Posterior vena cava (tissue), 2 donors: ENCODE measurements around the gene RBM39. TPM values are rescaled to one million over a fixed set of nuclear protein-coding genes. Genes with fewer than 3 reads are reported as not detected.
"Not testable (repeated sequence)": the region's sequence is repeated elsewhere in the genome, so short reads cannot be mapped to it uniquely, and the experiment has no call there.

ENCODE experiments used
- DNase-seq: peaks from one replicate; pipeline ENCODE4 v3.0.0-alpha.2; 2020; ENCODE audit warnings: low spot score
- intact Hi-C, 2 donors: fragments of 100-400 bp; cut with DNase I; formaldehyde crosslinking; loops; one replicate each; pipeline versions ENCODE4 v1.14.1 to v1.14.2; 2022 to 2023
- total RNA-seq, 2 donors: library from RNA; stranded (reverse); fragmentation: NEBNext Ultra II Directional; extraction: Animal tissue kit (Norgen Biotek cat#: 25700); gene quantifications; one replicate each; pipeline ENCODE4 v1.2.1, GENCODE V29; 2021
- donor health status: DM: yes; HTN: yes; CAD: no.
- donor health status: DM: yes; HTN: yes; CAD: no.

RBM39 gene
- total RNA-seq, 2 donors from 2014 or later: 210 to 217 TPM

GRCh38 chr20:35762461-35762860 is 20.4 kb upstream of the RBM39 start:
- intact Hi-C loops: no loop called here
- no peak for DNase-seq

GRCh38 chr20:35761548-35761947 is 19.5 kb upstream of the RBM39 start:
- DNase-seq, intact Hi-C loops: not testable (repeated sequence)

GRCh38 chr20:35757098-35757705 is 15.1 kb upstream of the RBM39 start:
- intact Hi-C loops: no loop called here
- no peak for DNase-seq

GRCh38 chr20:35756404-35756803 is 14.3 kb upstream of the RBM39 start:
- intact Hi-C loops: no loop called here
- no peak for DNase-seq

- no peak for DNase-seq
- intact Hi-C loops: loop anchor here in 1 of 2 donors (5.0 kb wide), 1 partner anchor 1012 kb away; no protein-coding TSS in a partner anchor
These were observed 8.6 kb upstream of the RBM39 start for GRCh38 chr20:35750611-35751010.

GRCh38 chr20:35744492-35744841 is 2.4 kb upstream of the RBM39 start:
- DNase-seq, intact Hi-C loops: not testable (repeated sequence)

- no peak for DNase-seq
- intact Hi-C loops: loop anchor here (1.0 to 2.0 kb wide), 2 partner anchors 8 to 27 kb away; no protein-coding TSS in a partner anchor
These were observed 1.8 kb upstream of the RBM39 start for GRCh38 chr20:35743693-35744491.

GRCh38 chr20:35742741-35743523 is 872 bp upstream of the RBM39 start:
- intact Hi-C loops: loop anchor here (1.0 to 2.0 kb wide), 2 partner anchors 9 to 28 kb away; no protein-coding TSS in a partner anchor
- no peak for DNase-seq

- no peak for DNase-seq
- intact Hi-C loops: no loop called here
These were observed 2.5 kb downstream of the RBM39 start for GRCh38 chr20:35739294-35740163.

- DNase-seq: no peak
- intact Hi-C loops: no loop called here
These were observed 3.5 kb downstream of the RBM39 start for GRCh38 chr20:35738410-35739179.

GRCh38 chr20:35737865-35738333 is 4.2 kb downstream of the RBM39 start:
- no peak for DNase-seq
- intact Hi-C loops: no loop called here

- intact Hi-C loops: no loop called here
- no peak for DNase-seq
These were observed 6.1 kb downstream of the RBM39 start for GRCh38 chr20:35735826-35736470.

GRCh38 chr20:35734777-35735649 is 7.0 kb downstream of the RBM39 start:
- intact Hi-C loops: no loop called here
- no peak for DNase-seq

GRCh38 chr20:35734374-35734773 is 7.7 kb downstream of the RBM39 start:
- DNase-seq: no peak
- intact Hi-C loops: no loop called here

GRCh38 chr20:35732644-35732982 is 9.4 kb downstream of the RBM39 start:
- intact Hi-C loops: no loop called here
- DNase-seq: no peak

- no peak for DNase-seq
- intact Hi-C loops: no loop called here
These were observed 10.0 kb downstream of the RBM39 start for GRCh38 chr20:35731862-35732643.
